SK-N-SH (cell line): ENCODE measurements around the gene ZNF213.

Source experiments
- MXI1 ChIP-seq: IDR thresholded peaks from 2 replicates; pipeline ENCODE4 v1.6.1; 2012; ENCODE audit warnings: mild to moderate bottlenecking, low read depth, low read length, improper control_type of control experiment
- POLR2AphosphoS5 ChIP-seq: IDR thresholded peaks from 2 replicates; pipeline ENCODE4 v1.6.1; 2012; ENCODE audit warnings: low read depth, low read length
- TF ChIP-seq, protein P1 (sequence below): IDR thresholded peaks from 2 replicates; pipeline ENCODE4 v1.6.1; 2012; ENCODE audit warnings: mild to moderate bottlenecking, low read depth, low read length, moderate library complexity
- TF ChIP-seq, protein P2 (sequence below): fragments of 200-600 bp; sonication (generic); IDR thresholded peaks from 2 replicates; pipeline ENCODE4 v1.6.1; 2017; ENCODE audit warnings: antibody characterized with exemption, mild to moderate bottlenecking, moderate library complexity

DNA sequence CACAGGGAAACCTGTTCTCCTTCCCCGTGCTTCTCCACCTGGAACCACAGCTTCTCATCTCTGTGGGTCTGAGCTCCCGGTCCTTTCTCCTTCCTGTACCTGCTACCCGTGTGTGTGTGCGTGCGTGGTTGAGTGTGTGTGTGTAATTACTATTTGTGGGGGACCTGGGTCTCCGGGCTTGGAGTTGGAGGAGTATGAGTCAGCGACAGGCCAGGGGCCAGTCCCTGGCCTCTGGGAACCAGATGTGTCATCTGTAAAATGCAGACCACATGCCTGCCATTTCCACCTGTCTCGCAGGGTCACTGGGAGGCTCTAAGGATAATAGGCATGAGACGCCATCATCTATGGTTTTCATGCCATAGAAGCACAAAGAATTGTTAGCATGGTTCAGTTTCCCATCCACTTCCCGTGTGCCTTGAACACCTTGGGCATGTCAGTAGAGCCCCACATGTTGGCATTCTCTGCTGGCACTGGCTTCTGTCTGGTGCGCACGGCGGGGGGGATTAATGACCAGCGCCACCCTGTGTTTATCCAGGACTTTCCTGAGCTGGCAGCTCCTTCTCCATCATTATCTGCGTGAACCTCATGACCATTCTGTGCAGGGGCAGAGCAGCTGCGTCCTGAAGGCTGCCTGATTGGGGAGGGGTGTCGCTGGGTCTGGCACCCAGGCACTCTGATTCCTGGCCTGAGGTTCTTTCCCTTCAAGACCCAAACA, 20.9 kb upstream of the ZNF213 start:
- TF ChIP-seq MXI1 (peak; percentile 52; the same call in 1 of the 2 replicates), POLR2AphosphoS5 (no peak)
- TF ChIP-seq, protein P1, sequence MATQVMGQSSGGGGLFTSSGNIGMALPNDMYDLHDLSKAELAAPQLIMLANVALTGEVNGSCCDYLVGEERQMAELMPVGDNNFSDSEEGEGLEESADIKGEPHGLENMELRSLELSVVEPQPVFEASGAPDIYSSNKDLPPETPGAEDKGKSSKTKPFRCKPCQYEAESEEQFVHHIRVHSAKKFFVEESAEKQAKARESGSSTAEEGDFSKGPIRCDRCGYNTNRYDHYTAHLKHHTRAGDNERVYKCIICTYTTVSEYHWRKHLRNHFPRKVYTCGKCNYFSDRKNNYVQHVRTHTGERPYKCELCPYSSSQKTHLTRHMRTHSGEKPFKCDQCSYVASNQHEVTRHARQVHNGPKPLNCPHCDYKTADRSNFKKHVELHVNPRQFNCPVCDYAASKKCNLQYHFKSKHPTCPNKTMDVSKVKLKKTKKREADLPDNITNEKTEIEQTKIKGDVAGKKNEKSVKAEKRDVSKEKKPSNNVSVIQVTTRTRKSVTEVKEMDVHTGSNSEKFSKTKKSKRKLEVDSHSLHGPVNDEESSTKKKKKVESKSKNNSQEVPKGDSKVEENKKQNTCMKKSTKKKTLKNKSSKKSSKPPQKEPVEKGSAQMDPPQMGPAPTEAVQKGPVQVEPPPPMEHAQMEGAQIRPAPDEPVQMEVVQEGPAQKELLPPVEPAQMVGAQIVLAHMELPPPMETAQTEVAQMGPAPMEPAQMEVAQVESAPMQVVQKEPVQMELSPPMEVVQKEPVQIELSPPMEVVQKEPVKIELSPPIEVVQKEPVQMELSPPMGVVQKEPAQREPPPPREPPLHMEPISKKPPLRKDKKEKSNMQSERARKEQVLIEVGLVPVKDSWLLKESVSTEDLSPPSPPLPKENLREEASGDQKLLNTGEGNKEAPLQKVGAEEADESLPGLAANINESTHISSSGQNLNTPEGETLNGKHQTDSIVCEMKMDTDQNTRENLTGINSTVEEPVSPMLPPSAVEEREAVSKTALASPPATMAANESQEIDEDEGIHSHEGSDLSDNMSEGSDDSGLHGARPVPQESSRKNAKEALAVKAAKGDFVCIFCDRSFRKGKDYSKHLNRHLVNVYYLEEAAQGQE: no peak
- TF ChIP-seq, protein P2, sequence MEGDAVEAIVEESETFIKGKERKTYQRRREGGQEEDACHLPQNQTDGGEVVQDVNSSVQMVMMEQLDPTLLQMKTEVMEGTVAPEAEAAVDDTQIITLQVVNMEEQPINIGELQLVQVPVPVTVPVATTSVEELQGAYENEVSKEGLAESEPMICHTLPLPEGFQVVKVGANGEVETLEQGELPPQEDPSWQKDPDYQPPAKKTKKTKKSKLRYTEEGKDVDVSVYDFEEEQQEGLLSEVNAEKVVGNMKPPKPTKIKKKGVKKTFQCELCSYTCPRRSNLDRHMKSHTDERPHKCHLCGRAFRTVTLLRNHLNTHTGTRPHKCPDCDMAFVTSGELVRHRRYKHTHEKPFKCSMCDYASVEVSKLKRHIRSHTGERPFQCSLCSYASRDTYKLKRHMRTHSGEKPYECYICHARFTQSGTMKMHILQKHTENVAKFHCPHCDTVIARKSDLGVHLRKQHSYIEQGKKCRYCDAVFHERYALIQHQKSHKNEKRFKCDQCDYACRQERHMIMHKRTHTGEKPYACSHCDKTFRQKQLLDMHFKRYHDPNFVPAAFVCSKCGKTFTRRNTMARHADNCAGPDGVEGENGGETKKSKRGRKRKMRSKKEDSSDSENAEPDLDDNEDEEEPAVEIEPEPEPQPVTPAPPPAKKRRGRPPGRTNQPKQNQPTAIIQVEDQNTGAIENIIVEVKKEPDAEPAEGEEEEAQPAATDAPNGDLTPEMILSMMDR: no peak
